HEK293T (cell line): ENCODE data around the gene C17orf113.

Experiments
- ARNT ChIP-seq: fragments of 450-650 bp; IDR thresholded peaks from 2 replicates; pipeline ENCODE4 v1.6.1; 2017; ENCODE audit warnings: mild to moderate bottlenecking
- BHLHE40 ChIP-seq: fragments of 450-650 bp; IDR thresholded peaks from 2 replicates; pipeline ENCODE4 v1.6.1; 2016; ENCODE audit warnings: mild to moderate bottlenecking, moderate library complexity, borderline replicate concordance
- CTBP1 ChIP-seq: fragments of 450-650 bp; IDR thresholded peaks from 2 replicates; pipeline ENCODE4 v1.6.1; 2016; ENCODE audit warnings: borderline replicate concordance
- NFRKB ChIP-seq: fragments of 450-650 bp; IDR thresholded peaks from 2 replicates; pipeline ENCODE4 v1.6.1; 2016; ENCODE audit warnings: mild to moderate bottlenecking, moderate library complexity
- SP1 ChIP-seq: fragments of 450-650 bp; IDR thresholded peaks from 2 replicates; pipeline ENCODE4 v1.6.1; 2017
- TF ChIP-seq, protein P1 (sequence below): fragments of 450-650 bp; IDR thresholded peaks from 2 replicates; pipeline ENCODE4 v1.6.1; 2016

DNA sequence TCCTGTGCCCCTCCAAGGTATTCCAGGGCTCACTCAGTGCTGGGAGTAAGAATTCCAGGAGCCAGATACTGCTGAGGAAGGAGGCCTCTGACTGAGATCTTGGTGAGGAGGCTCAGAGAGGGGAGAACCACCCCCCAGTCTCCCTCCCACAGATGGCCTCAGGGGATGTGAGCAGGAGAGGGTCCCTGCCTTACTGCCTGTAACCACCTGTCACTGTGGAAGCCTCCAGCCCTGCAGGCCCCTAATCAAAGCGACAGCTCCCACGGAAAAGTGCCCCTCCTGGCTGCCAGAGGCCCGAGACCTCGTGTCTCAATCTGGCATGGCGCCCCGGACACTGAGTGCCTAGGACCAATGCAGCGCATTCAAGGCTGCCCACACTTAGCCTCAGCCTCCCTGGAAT is 7.7 kb upstream of the C17orf113 start:
- TF ChIP-seq NFRKB (no peak), BHLHE40 (no peak), CTBP1 (no peak), ARNT (no peak), SP1 (no peak)
- TF ChIP-seq, protein P1, sequence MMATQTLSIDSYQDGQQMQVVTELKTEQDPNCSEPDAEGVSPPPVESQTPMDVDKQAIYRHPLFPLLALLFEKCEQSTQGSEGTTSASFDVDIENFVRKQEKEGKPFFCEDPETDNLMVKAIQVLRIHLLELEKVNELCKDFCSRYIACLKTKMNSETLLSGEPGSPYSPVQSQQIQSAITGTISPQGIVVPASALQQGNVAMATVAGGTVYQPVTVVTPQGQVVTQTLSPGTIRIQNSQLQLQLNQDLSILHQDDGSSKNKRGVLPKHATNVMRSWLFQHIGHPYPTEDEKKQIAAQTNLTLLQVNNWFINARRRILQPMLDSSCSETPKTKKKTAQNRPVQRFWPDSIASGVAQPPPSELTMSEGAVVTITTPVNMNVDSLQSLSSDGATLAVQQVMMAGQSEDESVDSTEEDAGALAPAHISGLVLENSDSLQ: no peak
